ENCODE data around the gene STAT5B. TPM values are rescaled to one million over a fixed set of nuclear protein-coding genes. Genes with fewer than 3 reads are reported as not detected.

The STAT5B gene
- total and polyA plus RNA-seq, 9 of the 15 experiments (the other 6 are each of a cell fraction or from before 2014, with no cell fraction given): 20.8 to 176 (median 92.4) TPM

DNA sequence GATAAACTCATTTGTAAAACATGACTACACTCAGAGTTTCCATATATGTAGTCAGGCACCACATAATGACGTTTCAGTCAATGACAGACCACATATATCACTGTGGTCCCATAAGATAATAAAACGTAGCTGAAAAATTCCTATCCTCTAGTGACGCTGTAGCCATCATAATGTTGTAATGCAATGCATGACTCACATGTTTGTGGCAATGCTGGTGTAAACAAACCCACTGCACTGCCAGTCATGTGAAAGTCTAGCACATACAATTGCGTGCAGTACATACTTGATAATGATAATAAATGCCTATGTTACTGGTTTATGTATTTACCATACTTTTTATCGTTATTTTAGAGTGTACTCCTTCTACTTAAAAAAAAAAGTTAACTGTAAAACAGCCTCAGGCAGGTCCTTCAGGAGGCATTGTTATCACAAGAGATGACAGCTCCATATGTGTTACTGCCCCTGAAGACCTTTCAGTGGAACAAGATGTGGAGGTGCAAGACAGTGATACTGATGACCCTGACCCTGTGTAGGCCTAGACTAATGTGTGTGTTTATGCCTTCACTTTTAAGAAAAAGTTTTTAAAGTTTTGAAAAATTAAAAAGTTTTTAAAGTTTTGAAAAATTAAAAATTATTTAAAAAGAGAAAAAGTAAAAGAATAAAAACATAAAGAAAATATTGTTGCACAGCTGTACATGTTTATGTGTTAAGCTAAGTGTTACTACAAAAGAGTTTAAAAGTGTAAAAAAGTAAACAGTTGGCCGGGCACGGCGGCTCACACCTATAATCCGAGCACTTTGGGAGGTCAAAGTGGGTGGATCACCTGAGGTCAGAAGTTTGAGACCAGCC, 9.0 kb downstream of the STAT5B start (continued):
- TF ChIP-seq ZNF274 (IDR thresholded peaks at IDR 0.05; ENCODE audit: borderline replicate concordance, low read depth, low read length) (no peak), CAMTA2 (CRISPR knock-in tag; conservative IDR thresholded peaks at IDR 0.05) (no peak), ARID1B (IDR thresholded peaks at IDR 0.05) (peak; percentile 95), ZNF707 (CRISPR knock-in tag; conservative IDR thresholded peaks at IDR 0.05) (no peak), HDAC6 (IDR thresholded peaks at IDR 0.05; ENCODE audit: low read depth, low read length) (no peak), ELF2 (CRISPR knock-in tag; IDR thresholded peaks at IDR 0.05) (no peak), ZFP1 (CRISPR knock-in tag; IDR thresholded peaks at IDR 0.05) (no peak), ZNF24 (IDR thresholded peaks at IDR 0.05) (no peak), DNMT1 (IDR thresholded peaks at IDR 0.05) (no peak), SLC30A9 (CRISPR knock-in tag; IDR thresholded peaks at IDR 0.05) (no peak), ZNF445 (CRISPR knock-in tag; IDR thresholded peaks at IDR 0.05; ENCODE audit: low read depth) (no peak), ZNF384 (IDR thresholded peaks at IDR 0.05; ENCODE audit: low read depth, low read length) (peak; percentile 66; the same call in 1 of the 2 replicates), ZNF347 (CRISPR knock-in tag; IDR thresholded peaks at IDR 0.05; ENCODE audit: low read depth) (no peak), ZNF239 (CRISPR knock-in tag; IDR thresholded peaks at IDR 0.05) (no peak), IFI16 (CRISPR knock-in tag; IDR thresholded peaks at IDR 0.05) (no peak), RBM25 (IDR thresholded peaks at IDR 0.05; ENCODE audit: low read depth, low read length, severe bottlenecking) (no peak), HEY1 (CRISPR knock-in tag; IDR thresholded peaks at IDR 0.05; ENCODE audit: borderline replicate concordance) (no peak), RBM17 (IDR thresholded peaks at IDR 0.05; ENCODE audit: borderline replicate concordance, low read depth, low read length) (no peak), ILF3 (IDR thresholded peaks at IDR 0.05; ENCODE audit: borderline replicate concordance) (no peak)
- TF ChIP-seq, protein P1, sequence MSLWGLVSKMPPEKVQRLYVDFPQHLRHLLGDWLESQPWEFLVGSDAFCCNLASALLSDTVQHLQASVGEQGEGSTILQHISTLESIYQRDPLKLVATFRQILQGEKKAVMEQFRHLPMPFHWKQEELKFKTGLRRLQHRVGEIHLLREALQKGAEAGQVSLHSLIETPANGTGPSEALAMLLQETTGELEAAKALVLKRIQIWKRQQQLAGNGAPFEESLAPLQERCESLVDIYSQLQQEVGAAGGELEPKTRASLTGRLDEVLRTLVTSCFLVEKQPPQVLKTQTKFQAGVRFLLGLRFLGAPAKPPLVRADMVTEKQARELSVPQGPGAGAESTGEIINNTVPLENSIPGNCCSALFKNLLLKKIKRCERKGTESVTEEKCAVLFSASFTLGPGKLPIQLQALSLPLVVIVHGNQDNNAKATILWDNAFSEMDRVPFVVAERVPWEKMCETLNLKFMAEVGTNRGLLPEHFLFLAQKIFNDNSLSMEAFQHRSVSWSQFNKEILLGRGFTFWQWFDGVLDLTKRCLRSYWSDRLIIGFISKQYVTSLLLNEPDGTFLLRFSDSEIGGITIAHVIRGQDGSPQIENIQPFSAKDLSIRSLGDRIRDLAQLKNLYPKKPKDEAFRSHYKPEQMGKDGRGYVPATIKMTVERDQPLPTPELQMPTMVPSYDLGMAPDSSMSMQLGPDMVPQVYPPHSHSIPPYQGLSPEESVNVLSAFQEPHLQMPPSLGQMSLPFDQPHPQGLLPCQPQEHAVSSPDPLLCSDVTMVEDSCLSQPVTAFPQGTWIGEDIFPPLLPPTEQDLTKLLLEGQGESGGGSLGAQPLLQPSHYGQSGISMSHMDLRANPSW (CRISPR knock-in tag; IDR thresholded peaks at IDR 0.05): no peak
- TF ChIP-seq, protein P2, sequence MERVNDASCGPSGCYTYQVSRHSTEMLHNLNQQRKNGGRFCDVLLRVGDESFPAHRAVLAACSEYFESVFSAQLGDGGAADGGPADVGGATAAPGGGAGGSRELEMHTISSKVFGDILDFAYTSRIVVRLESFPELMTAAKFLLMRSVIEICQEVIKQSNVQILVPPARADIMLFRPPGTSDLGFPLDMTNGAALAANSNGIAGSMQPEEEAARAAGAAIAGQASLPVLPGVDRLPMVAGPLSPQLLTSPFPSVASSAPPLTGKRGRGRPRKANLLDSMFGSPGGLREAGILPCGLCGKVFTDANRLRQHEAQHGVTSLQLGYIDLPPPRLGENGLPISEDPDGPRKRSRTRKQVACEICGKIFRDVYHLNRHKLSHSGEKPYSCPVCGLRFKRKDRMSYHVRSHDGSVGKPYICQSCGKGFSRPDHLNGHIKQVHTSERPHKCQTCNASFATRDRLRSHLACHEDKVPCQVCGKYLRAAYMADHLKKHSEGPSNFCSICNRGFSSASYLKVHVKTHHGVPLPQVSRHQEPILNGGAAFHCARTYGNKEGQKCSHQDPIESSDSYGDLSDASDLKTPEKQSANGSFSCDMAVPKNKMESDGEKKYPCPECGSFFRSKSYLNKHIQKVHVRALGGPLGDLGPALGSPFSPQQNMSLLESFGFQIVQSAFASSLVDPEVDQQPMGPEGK (CRISPR knock-in tag; IDR thresholded peaks at IDR 0.05; ENCODE audit: borderline replicate concordance): no peak
- TF ChIP-seq, protein P3, sequence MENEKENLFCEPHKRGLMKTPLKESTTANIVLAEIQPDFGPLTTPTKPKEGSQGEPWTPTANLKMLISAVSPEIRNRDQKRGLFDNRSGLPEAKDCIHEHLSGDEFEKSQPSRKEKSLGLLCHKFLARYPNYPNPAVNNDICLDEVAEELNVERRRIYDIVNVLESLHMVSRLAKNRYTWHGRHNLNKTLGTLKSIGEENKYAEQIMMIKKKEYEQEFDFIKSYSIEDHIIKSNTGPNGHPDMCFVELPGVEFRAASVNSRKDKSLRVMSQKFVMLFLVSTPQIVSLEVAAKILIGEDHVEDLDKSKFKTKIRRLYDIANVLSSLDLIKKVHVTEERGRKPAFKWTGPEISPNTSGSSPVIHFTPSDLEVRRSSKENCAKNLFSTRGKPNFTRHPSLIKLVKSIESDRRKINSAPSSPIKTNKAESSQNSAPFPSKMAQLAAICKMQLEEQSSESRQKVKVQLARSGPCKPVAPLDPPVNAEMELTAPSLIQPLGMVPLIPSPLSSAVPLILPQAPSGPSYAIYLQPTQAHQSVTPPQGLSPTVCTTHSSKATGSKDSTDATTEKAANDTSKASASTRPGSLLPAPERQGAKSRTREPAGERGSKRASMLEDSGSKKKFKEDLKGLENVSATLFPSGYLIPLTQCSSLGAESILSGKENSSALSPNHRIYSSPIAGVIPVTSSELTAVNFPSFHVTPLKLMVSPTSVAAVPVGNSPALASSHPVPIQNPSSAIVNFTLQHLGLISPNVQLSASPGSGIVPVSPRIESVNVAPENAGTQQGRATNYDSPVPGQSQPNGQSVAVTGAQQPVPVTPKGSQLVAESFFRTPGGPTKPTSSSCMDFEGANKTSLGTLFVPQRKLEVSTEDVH (IDR thresholded peaks at IDR 0.05; ENCODE audit: low read depth, partially characterized antibody): peak; percentile 70

All from K562 (cell line).